Tibial artery (tissue), 4 donors: ENCODE data around the gene ITGAE.

ENCODE experiments used
- DNase-seq, 2 donors: peaks; one replicate each; pipeline ENCODE4 v3.0.0-alpha.2; 2019
- H3K27ac ChIP-seq, 2 donors: fragments of 200-600 bp; sonication (generic) in 1 of 2; 1 replicate in 1 of 2; 2 replicates in 1 of 2; pipeline ENCODE4 v1.5.1; 2018 to 2019; ENCODE audit warnings: mild to moderate bottlenecking in 1 of 2
- H3K27me3 ChIP-seq, 2 donors: fragments of 200-600 bp; sonication (generic) in 1 of 2; one replicate each; pipeline versions ENCODE4 v1.5.1 to v1.6.0; 2016 to 2019
- H3K36me3 ChIP-seq, 3 donors: fragments of 200-600 bp; sonication (generic) in 2 of 3; one replicate each; pipeline ENCODE4 v1.5.1; 2016 to 2019; ENCODE audit warnings: mild to moderate bottlenecking in 2 of 3
- H3K4me1 ChIP-seq, 4 donors: fragments of 200-600 bp; sonication (generic) in 2 of 4; 1 replicate in 3 of 4; 2 replicates in 1 of 4; pipeline ENCODE4 v1.5.1; 2016 to 2019
- H3K4me3 ChIP-seq, 2 donors: fragments of 200-600 bp; sonication (generic) in 1 of 2; 1 replicate in 1 of 2; 2 replicates in 1 of 2; pipeline ENCODE4 v1.5.1; 2018 to 2019; ENCODE audit warnings: mild to moderate bottlenecking in 2 of 2
- H3K9me3 ChIP-seq, 3 donors: fragments of 200-600 bp; sonication (generic) in 1 of 3; one replicate each; pipeline ENCODE4 v1.5.1; 2016 to 2019
- intact Hi-C: fragments of 100-400 bp; cut with DNase I; formaldehyde crosslinking; loops from one replicate; pipeline ENCODE4 v1.15.0; 2023; ENCODE audit warnings: low total_unique reads
- TF ChIP-seq, protein P1 (sequence below), 2 experiments: fragments of 200-600 bp in 1 of 2; fragments of 450-650 bp in 1 of 2; IDR thresholded peaks; one replicate each; pipeline ENCODE4 v1.5.1; 2017 to 2019; ENCODE audit warnings: antibody characterized with exemption in 2 of 2, mild to moderate bottlenecking in 1 of 2, moderate library complexity in 1 of 2

Gene ITGAE

DNA sequence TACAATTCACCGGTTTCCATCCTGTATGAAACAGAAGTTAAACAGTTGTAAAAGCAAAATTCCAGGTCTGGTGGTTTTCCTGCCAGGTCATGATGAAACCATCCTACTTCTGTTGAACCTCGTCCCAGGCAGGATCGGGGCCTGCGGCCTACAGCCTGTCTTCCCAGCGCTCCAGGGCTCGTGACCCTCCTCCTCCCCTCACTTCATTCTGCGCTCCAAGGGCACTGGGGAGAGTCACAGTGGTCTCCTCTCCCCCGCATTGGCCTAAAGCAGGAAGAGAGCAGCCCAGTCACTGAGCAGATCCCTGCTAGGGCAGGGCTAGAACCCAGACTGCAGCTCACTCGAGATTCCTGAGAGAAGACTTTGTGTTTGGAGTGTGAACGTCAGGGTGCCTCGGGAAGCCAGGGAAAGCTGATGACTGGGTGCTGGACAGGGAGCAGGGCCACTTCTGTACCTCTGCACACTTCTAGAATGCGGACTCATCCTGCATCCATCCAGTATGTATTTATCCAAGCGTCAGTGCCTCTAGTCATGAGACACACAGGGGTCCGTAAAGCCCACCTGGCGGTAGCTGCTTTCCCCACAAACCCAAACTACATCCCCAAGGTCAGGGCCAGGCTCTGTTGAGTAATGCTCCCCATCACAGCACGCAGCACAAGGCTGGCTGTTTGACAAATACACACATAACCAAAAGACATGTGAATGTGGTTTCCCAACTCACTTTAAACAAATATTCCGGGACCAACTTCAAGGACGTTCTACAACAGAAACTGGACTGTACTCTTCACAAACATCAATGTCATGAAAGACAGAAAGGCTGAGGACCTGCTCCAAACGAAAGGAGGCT, 1.7 kb upstream of the ITGAE start:
- H3K4me3 ChIP-seq = no peak overlapping the region
- peaks cover 0 to 13% (median 12%) of the 10 kb centered on the region in 3 donors for H3K36me3 ChIP-seq
- peaks cover 0 to 9% of the 10 kb centered on the region in 2 donors for H3K27me3 ChIP-seq
- no peaks in the 10 kb centered on the region for H3K9me3 ChIP-seq
- H3K4me1 ChIP-seq = no peaks in the 10 kb centered on the region
- H3K27ac ChIP-seq = no peak overlapping the region
- intact Hi-C loops = no loop called here
- DNase-seq = peak in 1 of 2 donors; percentile 39
- TF ChIP-seq, protein P1, sequence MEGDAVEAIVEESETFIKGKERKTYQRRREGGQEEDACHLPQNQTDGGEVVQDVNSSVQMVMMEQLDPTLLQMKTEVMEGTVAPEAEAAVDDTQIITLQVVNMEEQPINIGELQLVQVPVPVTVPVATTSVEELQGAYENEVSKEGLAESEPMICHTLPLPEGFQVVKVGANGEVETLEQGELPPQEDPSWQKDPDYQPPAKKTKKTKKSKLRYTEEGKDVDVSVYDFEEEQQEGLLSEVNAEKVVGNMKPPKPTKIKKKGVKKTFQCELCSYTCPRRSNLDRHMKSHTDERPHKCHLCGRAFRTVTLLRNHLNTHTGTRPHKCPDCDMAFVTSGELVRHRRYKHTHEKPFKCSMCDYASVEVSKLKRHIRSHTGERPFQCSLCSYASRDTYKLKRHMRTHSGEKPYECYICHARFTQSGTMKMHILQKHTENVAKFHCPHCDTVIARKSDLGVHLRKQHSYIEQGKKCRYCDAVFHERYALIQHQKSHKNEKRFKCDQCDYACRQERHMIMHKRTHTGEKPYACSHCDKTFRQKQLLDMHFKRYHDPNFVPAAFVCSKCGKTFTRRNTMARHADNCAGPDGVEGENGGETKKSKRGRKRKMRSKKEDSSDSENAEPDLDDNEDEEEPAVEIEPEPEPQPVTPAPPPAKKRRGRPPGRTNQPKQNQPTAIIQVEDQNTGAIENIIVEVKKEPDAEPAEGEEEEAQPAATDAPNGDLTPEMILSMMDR (IDR thresholded peaks at IDR 0.05) = no peak

DNA sequence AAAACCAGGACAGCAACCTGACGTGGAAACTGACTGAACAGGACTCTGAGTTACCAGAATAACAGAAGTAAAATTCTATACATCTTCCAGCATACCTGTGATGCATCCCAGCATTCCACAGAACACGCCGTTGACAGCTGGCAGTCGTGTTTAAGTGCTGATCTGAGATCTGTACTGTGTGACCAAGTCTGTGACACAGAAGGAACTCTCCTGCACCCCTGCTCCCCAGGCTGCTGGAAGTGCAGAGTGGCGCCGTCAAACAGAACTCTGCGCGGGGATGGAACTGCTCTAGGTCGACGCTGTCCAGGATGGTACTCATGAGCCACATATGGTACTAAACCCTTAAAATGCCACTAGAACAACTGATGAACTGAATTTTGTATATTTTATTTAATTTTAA, 804 bp upstream of the ITGAE start:
- Histone ChIP-seq H3K27me3 (peaks cover 0 to 10% of the 10 kb centered on the region in 2 donors), H3K9me3 (no peaks in the 10 kb centered on the region), H3K4me1 (no peaks in the 10 kb centered on the region), H3K36me3 (peaks cover 0 to 9% (median 4%) of the 10 kb centered on the region in 3 donors), H3K27ac (no peak overlapping the region), H3K4me3 (no peak overlapping the region)
- intact Hi-C loops = no loop called here
- DNase-seq = no peak
- TF ChIP-seq, protein P1 (IDR thresholded peaks at IDR 0.05) = no peak

DNA sequence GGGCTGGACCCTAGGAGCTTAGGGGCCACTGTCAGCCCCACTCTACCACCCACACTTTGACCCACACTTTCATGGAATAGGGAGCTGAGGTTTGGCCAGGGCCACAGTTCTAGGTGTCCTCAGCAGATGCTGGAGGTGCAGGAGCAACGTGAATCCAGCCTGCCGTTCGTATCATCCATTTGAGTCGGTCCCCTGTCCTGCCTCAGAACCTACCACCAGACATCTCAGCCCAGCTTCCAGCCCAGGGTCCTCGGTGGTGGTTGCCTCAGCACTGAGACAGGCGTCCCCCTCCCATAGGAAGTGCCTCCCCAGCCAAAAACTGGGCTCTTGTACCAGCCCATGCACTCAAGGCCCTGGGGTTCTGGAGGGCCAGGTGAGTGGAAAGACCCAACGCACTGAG, 359 bp upstream of the ITGAE start:
- no peak for DNase-seq
- Histone ChIP-seq H3K4me3 (no peak overlapping the region), H3K36me3 (peaks cover 0 to 8% (median 3%) of the 10 kb centered on the region in 3 donors), H3K27me3 (peaks cover 0 to 10% of the 10 kb centered on the region in 2 donors), H3K4me1 (no peaks in the 10 kb centered on the region), H3K27ac (no peak overlapping the region), H3K9me3 (no peaks in the 10 kb centered on the region)
- intact Hi-C loops = no loop called here
- TF ChIP-seq, protein P1 (IDR thresholded peaks at IDR 0.05) = no peak

DNA sequence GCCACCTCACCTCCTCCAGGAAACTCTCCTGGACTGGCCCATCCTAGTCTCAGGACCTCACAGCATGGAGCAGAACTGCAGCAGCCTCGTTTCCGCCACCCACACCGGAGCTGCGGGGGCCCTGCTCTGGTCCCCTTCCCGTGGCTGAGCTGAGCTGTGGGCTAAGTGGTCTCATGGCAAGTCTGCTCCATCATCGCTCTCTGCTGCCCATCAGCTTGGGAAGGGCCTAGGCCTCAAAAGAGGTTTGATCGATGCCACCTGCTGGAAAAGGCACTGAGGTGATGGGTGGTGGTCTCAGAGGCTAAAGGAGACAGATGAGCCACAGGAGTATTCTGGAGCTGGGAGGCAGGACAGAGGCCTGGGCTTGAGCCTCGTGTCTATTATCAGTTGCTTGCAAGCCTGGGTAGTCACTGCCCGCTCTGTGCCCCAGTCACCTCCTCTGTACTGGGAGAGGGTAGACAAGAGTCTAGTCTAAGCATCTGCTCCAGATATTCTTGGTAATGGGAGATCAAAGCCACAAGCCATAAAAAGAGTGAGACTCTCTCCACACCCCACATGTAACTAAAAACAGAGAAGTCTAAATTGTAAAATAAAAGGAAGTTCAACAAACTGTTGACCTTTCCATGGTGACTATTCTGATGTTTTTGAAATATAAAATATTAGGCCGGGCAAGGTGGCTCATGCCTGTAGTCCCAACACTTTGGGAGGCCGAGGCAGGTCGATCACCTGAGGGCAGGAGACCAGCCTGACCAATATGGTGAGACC, 1.6 kb downstream of the ITGAE start:
- no peak for DNase-seq
- Histone ChIP-seq H3K27ac (no peak overlapping the region), H3K4me3 (no peak overlapping the region), H3K27me3 (peaks cover 0 to 12% of the 10 kb centered on the region in 2 donors), H3K36me3 (no peaks in the 10 kb centered on the region), H3K4me1 (no peaks in the 10 kb centered on the region), H3K9me3 (no peaks in the 10 kb centered on the region)
- intact Hi-C loops = no loop called here
- TF ChIP-seq, protein P1 (IDR thresholded peaks at IDR 0.05) = no peak

DNA sequence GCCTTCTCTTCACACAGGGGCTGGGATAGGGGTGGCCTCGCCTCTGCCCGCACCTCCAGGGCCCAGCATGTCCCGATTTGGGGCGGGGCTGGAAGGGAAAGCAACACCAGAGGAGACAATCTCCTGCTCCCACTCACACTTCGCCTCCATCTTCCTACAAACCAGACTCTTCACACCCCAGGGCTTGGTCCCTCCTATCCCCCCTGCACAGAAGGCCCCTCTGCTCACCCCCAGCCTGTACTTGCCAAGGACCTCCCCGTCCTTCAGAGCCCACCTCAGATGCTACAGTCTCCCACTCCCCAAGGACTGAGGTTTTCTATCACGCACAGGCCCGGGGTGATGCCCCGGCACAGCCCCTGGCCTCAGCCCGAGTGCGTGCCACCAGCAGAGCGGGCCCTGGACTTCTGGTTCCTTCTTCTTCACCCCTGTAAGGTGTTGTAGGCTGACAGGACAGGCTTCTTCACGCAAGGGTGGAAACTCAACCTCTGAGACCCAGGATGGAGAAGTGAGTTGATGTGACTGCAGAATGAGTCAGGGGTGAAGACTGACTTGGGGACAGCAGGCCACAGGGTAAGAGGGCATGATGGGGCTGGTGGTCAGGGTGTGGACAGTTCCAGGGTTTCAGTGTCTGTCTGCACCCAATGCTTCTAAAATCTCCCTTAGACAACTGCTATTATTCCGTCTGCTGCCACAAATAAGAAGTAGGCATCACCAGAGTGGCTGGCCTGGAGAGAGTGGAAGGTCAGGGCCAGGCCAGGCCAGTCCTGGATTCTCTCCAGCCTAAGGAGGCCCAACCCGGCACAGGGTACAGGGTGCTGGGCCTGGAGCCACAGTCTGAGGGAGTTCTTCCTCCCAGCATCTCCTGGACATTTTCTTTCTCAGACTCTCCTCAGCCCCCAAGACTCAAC, 2.5 kb downstream of the ITGAE start:
- TF ChIP-seq, protein P1 (IDR thresholded peaks at IDR 0.05) = no peak
- H3K27ac ChIP-seq = no peak overlapping the region
- intact Hi-C loops = no loop called here
- no peaks in the 10 kb centered on the region for H3K4me1 ChIP-seq
- H3K4me3 ChIP-seq = no peak overlapping the region
- H3K36me3 ChIP-seq = no peaks in the 10 kb centered on the region
- H3K9me3 ChIP-seq = no peaks in the 10 kb centered on the region
- H3K27me3 ChIP-seq = peaks cover 0 to 12% of the 10 kb centered on the region in 2 donors
- no peak for DNase-seq
